HG02588 (cell line): Measurements from ENCODE around the gene IER5L.
A peak's percentile ranks its signal among the peaks of the same experiment; 100 is the strongest.

Experiments used
- ATAC-seq: cut with Tn5 transposase; IDR thresholded peaks from one replicate; pipeline ENCODE4 v1.9.1; 2021; ENCODE audit warnings: mild to moderate bottlenecking, moderate library complexity; ENCODE audit not compliant: unreplicated experiment

Gene IER5L

GRCh38 chr9:129182625-129183494, 4.8 kb upstream of the IER5L start:
- no peak for ATAC-seq

GRCh38 chr9:129182122-129182521, 4.1 kb upstream of the IER5L start:
- no peak for ATAC-seq

GRCh38 chr9:129181246-129181645, 3.2 kb upstream of the IER5L start:
- ATAC-seq: no peak

GRCh38 chr9:129178568-129179382, 714 bp upstream of the IER5L start:
- ATAC-seq: no peak

- ATAC-seq: peak; percentile 15
These were observed 644 bp downstream of the IER5L start for GRCh38 chr9:129177443-129177790.

- no peak for ATAC-seq
These were observed 1.2 kb downstream of the IER5L start for GRCh38 chr9:129176701-129177442.

- ATAC-seq: no peak
These were observed 2.0 kb downstream of the IER5L start for GRCh38 chr9:129175825-129176633.

GRCh38 chr9:129175515-129175824, 2.6 kb downstream of the IER5L start:
- ATAC-seq: no peak

- no peak for ATAC-seq
These were observed 3.1 kb downstream of the IER5L start for GRCh38 chr9:129174724-129175514.

- ATAC-seq: no peak
These were observed 3.8 kb downstream of the IER5L start for GRCh38 chr9:129174102-129174723.

GRCh38 chr9:129173296-129174101, 4.6 kb downstream of the IER5L start:
- ATAC-seq: no peak

- ATAC-seq: no peak
These were observed 5.2 kb downstream of the IER5L start for GRCh38 chr9:129172816-129173215.

- no peak for ATAC-seq
These were observed 5.9 kb downstream of the IER5L start for GRCh38 chr9:129171993-129172751.

- ATAC-seq: no peak
These were observed 7.8 kb downstream of the IER5L start for GRCh38 chr9:129170229-129170628.

GRCh38 chr9:129166623-129167557, 11.2 kb downstream of the IER5L start:
- no peak for ATAC-seq

GRCh38 chr9:129165198-129165597, 12.9 kb downstream of the IER5L start:
- no peak for ATAC-seq
